ENCODE results near the gene HYOU1.

The HYOU1 gene

GRCh38 chr11:119014209-119014924 is 42.6 kb downstream of the HYOU1 start:
- no peak for DNase-seq (ENCODE audit: extremely low read depth, low read depth)
- H3K4me3 ChIP-seq (replicated peaks; ENCODE audit: low read depth, low read length) = no peak overlapping the region
- no peak for TF ChIP-seq CTCF (IDR thresholded peaks at IDR 0.05; ENCODE audit: low read depth, low read length, missing control alignments)

- no peak for TF ChIP-seq CTCF (IDR thresholded peaks at IDR 0.05; ENCODE audit: low read depth, low read length, missing control alignments)
- DNase-seq (ENCODE audit: extremely low read depth, low read depth) = no peak
- H3K4me3 ChIP-seq (replicated peaks; ENCODE audit: low read depth, low read length) = no peak overlapping the region
Observed at GRCh38 chr11:119012629-119013170, 44.3 kb downstream of the HYOU1 start.

GRCh38 chr11:119011476-119012053 is 45.4 kb downstream of the HYOU1 start:
- no peak for DNase-seq (ENCODE audit: extremely low read depth, low read depth)
- no peak overlapping the region for H3K4me3 ChIP-seq (replicated peaks; ENCODE audit: low read depth, low read length)
- TF ChIP-seq CTCF (IDR thresholded peaks at IDR 0.05; ENCODE audit: low read depth, low read length, missing control alignments) = no peak

- no peak overlapping the region for H3K4me3 ChIP-seq (replicated peaks; ENCODE audit: low read depth, low read length)
- DNase-seq (ENCODE audit: extremely low read depth, low read depth) = no peak
- no peak for TF ChIP-seq CTCF (IDR thresholded peaks at IDR 0.05; ENCODE audit: low read depth, low read length, missing control alignments)
Observed at GRCh38 chr11:119006656-119007055, 50.3 kb downstream of the HYOU1 start.

- DNase-seq (ENCODE audit: extremely low read depth, low read depth) = no peak
- H3K4me3 ChIP-seq (replicated peaks; ENCODE audit: low read depth, low read length) = no peak overlapping the region
- no peak for TF ChIP-seq CTCF (IDR thresholded peaks at IDR 0.05; ENCODE audit: low read depth, low read length, missing control alignments)
Observed at GRCh38 chr11:119000906-119001305, 56.1 kb downstream of the HYOU1 start.

- peak; percentile 60 for DNase-seq (ENCODE audit: extremely low read depth, low read depth)
- peak overlapping the region; percentile 89 for H3K4me3 ChIP-seq (replicated peaks; ENCODE audit: low read depth, low read length)
- TF ChIP-seq CTCF (IDR thresholded peaks at IDR 0.05; ENCODE audit: low read depth, low read length, missing control alignments) = no peak
Observed at GRCh38 chr11:118998822-118999221, 58.2 kb downstream of the HYOU1 start.
